ENCODE data around the gene FARP1.

DNA sequence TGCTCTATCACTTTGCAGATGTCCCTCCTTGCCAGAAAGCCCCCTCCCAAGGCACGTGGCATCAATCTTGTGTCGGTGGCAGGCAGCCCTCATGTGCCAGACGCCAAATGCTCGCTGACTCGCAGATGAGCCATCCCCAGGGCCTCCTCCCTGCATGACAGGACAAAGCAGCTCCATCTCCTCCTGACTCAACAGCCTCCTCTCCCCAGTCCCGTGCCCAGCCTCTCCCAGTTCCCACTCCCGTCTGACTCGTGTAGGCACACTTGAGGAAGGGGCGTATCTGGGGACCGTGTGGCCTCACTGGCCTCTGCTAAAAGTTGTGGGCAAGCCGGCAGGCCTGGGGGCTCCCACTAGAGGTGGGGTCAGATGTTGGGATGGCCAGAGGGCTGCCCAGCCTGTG lies 300.4 kb downstream of the FARP1 start:
- TF ChIP-seq POLR2AphosphoS5 (IDR thresholded peaks at IDR 0.05) (no peak), EP300 (IDR thresholded peaks at IDR 0.05) (no peak), POLR2A (IDR thresholded peaks at IDR 0.05) (no peak)
- TF ChIP-seq, protein P1, sequence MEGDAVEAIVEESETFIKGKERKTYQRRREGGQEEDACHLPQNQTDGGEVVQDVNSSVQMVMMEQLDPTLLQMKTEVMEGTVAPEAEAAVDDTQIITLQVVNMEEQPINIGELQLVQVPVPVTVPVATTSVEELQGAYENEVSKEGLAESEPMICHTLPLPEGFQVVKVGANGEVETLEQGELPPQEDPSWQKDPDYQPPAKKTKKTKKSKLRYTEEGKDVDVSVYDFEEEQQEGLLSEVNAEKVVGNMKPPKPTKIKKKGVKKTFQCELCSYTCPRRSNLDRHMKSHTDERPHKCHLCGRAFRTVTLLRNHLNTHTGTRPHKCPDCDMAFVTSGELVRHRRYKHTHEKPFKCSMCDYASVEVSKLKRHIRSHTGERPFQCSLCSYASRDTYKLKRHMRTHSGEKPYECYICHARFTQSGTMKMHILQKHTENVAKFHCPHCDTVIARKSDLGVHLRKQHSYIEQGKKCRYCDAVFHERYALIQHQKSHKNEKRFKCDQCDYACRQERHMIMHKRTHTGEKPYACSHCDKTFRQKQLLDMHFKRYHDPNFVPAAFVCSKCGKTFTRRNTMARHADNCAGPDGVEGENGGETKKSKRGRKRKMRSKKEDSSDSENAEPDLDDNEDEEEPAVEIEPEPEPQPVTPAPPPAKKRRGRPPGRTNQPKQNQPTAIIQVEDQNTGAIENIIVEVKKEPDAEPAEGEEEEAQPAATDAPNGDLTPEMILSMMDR (IDR thresholded peaks at IDR 0.05): no peak
